Activated naive CD8-positive, alpha-beta T cell treated with anti-CD3 and anti-CD28 coated beads, Interleukin-2, amount 50 U/mL, for 24 hours (primary cell): ENCODE results near the gene SPATA3.

Experiments used
- ATAC-seq: fragments of 150-1000 bp; cut with Tn5 transposase; one replicate; pipeline ENCODE4 v1.10.0; 2021
- DNase-seq: peaks from one replicate; pipeline ENCODE4 v3.0.0; 2021
- H3K27ac Mint-ChIP-seq: one replicate; pipeline ENCODE4 v1.8.0; 2021; ENCODE audit warnings: mild to moderate bottlenecking, mixed read lengths
- H3K27me3 Mint-ChIP-seq: one replicate; pipeline ENCODE4 v1.8.0; 2021; ENCODE audit warnings: mixed read lengths
- H3K36me3 Mint-ChIP-seq: one replicate; pipeline ENCODE4 v1.8.0; 2021; ENCODE audit warnings: low read depth, mixed read lengths
- H3K4me1 Mint-ChIP-seq: one replicate; pipeline ENCODE4 v1.8.0; 2021; ENCODE audit warnings: mixed read lengths
- H3K4me3 Mint-ChIP-seq: one replicate; pipeline ENCODE4 v1.8.0; 2021; ENCODE audit warnings: mild to moderate bottlenecking, moderate library complexity, mixed read lengths
- H3K9me3 Mint-ChIP-seq: one replicate; pipeline ENCODE4 v1.8.0; 2021; ENCODE audit warnings: mixed read lengths

The SPATA3 gene

DNA sequence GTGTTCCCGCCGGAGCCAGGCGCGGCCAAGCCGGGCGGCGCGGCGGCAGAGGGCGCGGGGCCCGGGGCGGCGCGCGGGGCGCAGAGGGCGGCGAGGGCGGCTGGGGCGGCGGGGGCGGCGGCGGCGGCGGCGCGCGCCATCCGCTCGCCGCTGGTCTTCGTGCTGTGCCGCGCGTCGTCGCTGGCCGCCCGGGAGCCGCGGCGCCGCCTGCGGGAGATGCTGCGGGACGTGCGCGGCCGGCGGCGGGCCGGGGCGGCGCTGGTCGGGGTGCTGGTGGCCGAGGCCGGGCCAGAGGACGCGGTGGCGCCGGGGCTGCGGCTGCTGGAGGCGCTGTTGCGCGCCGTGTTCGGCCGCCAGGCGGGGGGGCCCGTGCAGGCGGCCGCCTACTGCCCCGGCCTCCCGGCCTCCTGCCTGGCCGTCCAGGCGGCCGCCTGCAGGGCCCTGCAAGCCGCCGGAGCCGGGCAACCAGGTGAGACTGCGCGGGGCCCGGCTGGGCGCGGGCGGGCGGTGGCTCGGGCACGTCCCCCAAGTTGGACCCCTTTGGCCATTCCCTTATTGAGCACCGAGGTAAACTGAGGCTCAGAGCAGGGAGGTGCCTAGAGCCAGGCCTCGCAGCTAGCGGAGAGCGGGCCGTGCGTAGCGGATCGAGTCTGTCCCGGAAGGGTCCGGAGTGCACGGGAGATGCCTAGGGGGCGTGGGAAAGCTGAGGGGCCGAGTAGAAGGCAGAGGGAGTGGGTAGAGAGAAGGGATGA lies 42.0 kb downstream of the SPATA3 start:
- Mint-ChIP-seq H3K27ac (no peak overlapping the region), H3K4me3 (peak overlapping the region; percentile 38), H3K36me3 (no peaks in the 10 kb centered on the region), H3K9me3 (no peaks in the 10 kb centered on the region), H3K4me1 (peaks cover 1% of the 10 kb centered on the region), H3K27me3 (peaks cover 66% of the 10 kb centered on the region)
- no peak for DNase-seq
- ATAC-seq, result no peak

DNA sequence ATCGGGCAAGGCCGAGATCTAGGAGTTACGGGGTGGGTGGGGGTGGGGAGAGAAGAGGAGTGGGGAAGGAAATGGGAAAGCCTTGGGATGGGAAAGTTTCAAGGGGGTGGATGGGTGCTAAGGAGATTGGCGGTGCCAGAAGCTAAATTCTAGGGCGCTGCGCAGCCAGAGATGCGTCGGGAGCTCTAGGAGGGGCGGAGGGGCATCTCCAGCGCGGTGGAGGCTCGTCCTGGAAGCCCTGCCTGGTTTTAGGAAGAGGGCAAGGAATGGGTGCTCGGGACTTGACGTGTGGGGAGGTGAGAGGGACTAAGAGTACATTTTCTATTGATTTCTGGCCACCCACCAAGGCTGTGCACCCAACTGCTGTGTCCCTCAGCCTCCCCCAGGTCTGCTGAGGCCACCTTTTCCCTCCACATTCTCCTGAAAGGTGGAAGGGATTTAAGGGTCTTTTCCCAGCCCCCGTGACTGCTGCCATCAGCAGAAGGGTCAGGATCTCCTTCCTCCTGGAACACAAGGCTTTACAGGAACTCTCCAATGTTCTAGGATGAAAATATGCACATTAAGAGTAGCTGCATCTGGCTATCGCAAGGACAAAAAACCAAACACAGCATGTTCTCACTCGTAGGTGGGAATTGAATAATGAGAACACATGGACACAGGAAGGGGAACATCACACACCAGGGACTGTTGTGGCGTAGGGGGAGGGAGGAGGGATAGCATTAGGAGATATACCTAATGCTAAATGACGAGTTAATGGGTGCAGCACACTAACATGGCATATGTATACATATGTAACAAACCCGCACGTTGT lies 42.8 kb downstream of the SPATA3 start:
- Mint-ChIP-seq H3K4me1 (peaks cover 1% of the 10 kb centered on the region), H3K36me3 (no peaks in the 10 kb centered on the region)

DNA sequence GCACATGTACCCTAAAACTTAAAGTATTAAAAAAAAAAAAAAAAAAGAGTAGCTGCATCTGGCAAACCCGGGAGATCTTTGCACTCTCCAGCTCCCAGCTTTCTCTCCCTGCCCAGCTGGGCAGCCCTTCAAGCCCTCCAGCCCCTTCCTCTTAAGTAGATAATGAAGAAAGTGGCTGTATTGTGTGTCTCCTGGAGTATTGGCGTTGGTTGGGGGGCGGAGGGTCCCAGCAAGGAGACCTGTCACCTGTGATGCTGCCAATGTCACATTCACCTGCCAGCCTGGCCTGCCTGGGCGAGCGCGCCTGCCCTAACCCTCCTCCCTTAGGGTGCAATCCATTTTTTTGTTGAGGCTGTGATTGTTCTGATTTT lies 43.4 kb downstream of the SPATA3 start:
- Mint-ChIP-seq H3K4me1 (peaks cover 1% of the 10 kb centered on the region), H3K36me3 (no peaks in the 10 kb centered on the region), H3K27me3 (peaks cover 54% of the 10 kb centered on the region), H3K9me3 (no peaks in the 10 kb centered on the region), H3K4me3 (no peak overlapping the region), H3K27ac (no peak overlapping the region)
- ATAC-seq, result no peak
- no peak for DNase-seq

More for the DNA sequence above, 42.8 kb downstream of the SPATA3 start:
- DNase-seq (no peak), ATAC-seq (no peak)
- Mint-ChIP-seq H3K9me3 (no peaks in the 10 kb centered on the region), H3K4me3 (peak overlapping the region; percentile 38), H3K27ac (no peak overlapping the region), H3K27me3 (peaks cover 60% of the 10 kb centered on the region)

DNA sequence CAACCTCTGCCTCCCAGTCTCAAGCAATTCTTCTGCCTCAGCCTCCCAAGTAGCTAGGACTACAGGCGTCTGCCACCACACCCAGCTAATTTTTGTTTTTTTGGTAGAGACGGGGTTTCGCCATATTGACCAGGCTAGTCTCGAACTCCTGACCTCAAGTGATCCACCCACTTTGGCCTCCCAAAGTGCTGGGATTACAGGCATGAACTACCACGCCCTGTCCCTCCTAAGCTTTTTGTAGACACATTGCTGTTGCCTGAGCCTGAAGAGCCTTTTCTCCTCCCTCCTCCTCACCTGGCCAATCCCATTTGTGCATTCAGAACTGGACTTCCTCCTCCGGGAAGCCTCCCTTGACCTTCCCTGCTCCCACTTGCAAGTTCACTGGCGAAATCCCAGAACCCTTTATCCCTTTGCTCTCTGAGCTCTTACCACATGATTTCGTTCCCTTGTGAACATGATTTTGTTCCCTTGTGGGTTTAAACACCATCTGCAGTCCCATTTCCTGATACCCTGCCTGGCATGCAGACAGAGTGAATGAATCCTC lies 44.0 kb downstream of the SPATA3 start:
- H3K9me3 Mint-ChIP-seq, result no peaks in the 10 kb centered on the region
- ATAC-seq, result no peak
- DNase-seq, result no peak
- H3K27me3 Mint-ChIP-seq, result peaks cover 51% of the 10 kb centered on the region
- no peak overlapping the region for H3K4me3 Mint-ChIP-seq
- peaks cover 1% of the 10 kb centered on the region for H3K4me1 Mint-ChIP-seq
- no peaks in the 10 kb centered on the region for H3K36me3 Mint-ChIP-seq
- peak overlapping the region; percentile 12 for H3K27ac Mint-ChIP-seq

DNA sequence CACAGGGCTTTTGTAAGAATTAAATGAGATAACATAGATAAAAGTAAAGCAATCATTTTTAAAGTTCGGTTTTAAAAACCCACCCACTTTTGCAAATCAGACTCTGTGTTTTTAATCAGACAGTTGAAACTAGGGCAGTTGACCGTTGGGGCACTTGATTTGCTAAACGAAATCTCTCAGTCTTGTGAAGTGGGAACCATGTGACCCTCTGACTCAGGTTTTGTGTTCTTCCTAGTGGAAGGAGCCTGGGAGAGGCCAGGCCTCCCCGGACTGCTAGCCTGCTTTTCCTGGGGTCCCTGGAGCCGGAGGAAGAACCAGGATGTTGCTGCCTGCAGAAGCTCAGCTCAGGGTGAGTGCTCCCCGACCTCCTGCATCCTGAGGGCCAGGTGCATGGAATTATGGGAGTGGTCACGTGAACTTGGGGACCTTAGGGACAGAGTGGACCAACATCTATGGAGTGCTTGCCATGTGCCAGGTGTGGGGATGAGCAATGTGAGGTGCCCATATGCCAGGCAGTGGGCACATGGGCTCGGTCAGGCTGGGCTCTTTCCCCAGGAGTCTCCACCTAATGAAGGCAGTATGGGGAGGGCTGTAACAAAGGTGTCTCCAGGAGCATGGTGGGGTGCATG lies 45.3 kb downstream of the SPATA3 start:
- H3K4me3 Mint-ChIP-seq, result no peak overlapping the region
- DNase-seq (no peak), ATAC-seq (no peak)
- peaks cover 46% of the 10 kb centered on the region for H3K27me3 Mint-ChIP-seq
- H3K4me1 Mint-ChIP-seq, result peaks cover 1% of the 10 kb centered on the region
- H3K27ac Mint-ChIP-seq, result no peak overlapping the region
- no peaks in the 10 kb centered on the region for H3K9me3 Mint-ChIP-seq
- no peaks in the 10 kb centered on the region for H3K36me3 Mint-ChIP-seq

DNA sequence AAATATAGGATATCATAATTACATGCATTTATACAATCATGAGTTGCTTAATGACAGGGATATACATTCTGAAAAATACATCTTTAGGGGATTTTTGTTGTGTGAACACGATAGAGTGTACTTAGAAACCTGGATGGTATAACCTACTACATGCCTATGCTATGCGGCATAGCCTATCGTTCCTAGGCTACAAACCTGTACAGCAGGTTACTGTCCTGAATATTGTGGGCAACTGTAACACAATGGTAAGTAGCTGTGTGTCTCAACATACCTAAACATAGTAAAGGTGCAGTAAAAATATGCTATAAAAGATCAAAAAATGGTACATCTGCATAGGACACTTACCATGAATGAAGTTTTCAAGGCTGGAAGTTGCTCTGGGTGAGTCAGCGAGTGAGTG lies 47.9 kb downstream of the SPATA3 start:
- H3K36me3 Mint-ChIP-seq, result no peaks in the 10 kb centered on the region
- no peak overlapping the region for H3K4me3 Mint-ChIP-seq
- H3K9me3 Mint-ChIP-seq, result no peaks in the 10 kb centered on the region
- DNase-seq, result no peak
- H3K27ac Mint-ChIP-seq, result no peak overlapping the region
- no peaks in the 10 kb centered on the region for H3K4me1 Mint-ChIP-seq
- ATAC-seq, result no peak
- H3K27me3 Mint-ChIP-seq, result peaks cover 38% of the 10 kb centered on the region

DNA sequence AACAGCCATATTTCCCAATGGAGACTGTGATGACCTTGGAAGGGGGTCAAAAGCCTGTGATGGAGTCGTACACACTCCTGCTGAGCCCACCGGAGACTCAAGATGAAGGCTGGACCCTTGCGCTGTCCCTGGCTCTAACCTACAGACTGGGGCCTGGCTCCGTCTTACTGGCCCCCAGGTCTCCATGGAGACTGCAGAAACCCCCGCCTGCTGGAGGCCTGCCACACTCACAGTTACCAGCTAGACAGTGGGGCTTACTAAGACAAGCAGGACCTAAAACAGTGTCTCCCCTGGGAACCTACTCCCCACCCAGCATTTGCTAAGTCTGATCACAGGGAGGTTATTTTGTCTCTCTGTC lies 51.0 kb downstream of the SPATA3 start:
- Mint-ChIP-seq H3K27ac (no peak overlapping the region), H3K36me3 (no peaks in the 10 kb centered on the region), H3K27me3 (peaks cover 14% of the 10 kb centered on the region), H3K4me1 (no peaks in the 10 kb centered on the region), H3K9me3 (no peaks in the 10 kb centered on the region), H3K4me3 (no peak overlapping the region)
- DNase-seq, result no peak
- no peak for ATAC-seq

DNA sequence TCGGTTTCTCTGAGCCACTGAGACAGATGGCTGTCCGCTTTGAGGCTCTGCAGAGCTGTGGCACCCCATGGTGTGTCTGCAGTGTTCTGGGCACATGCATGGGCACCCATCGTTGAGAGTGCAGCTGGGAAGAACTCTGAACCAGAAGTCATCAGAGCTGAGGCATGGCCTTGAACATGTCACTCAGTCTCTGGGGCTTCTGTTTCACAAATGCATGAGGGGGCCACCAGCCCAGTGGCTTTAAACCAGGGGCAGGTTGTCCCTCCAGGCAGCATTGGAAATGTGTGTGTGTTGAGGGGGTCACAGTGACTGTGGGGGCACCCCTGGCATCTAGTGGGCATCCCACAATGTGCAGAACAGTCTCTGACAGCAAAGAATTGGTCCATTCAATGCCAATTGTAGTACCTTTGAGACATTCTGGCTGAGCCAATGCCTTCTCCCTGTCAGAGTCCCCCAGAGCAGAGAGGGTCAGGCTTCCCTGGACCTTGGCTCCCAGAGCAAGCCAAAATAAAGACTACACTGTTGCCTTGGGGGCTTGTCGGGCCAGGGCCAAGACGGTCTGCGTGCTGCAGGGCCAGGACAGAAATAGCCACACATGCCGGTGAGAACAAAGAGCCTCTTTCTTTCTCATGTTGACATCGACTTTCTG lies 51.5 kb downstream of the SPATA3 start:
- no peaks in the 10 kb centered on the region for H3K9me3 Mint-ChIP-seq
- H3K4me3 Mint-ChIP-seq, result no peak overlapping the region
- peaks cover 3% of the 10 kb centered on the region for H3K4me1 Mint-ChIP-seq
- ATAC-seq (no peak), DNase-seq (no peak)
- peaks cover 16% of the 10 kb centered on the region for H3K27me3 Mint-ChIP-seq
- no peak overlapping the region for H3K27ac Mint-ChIP-seq
- no peaks in the 10 kb centered on the region for H3K36me3 Mint-ChIP-seq

DNA sequence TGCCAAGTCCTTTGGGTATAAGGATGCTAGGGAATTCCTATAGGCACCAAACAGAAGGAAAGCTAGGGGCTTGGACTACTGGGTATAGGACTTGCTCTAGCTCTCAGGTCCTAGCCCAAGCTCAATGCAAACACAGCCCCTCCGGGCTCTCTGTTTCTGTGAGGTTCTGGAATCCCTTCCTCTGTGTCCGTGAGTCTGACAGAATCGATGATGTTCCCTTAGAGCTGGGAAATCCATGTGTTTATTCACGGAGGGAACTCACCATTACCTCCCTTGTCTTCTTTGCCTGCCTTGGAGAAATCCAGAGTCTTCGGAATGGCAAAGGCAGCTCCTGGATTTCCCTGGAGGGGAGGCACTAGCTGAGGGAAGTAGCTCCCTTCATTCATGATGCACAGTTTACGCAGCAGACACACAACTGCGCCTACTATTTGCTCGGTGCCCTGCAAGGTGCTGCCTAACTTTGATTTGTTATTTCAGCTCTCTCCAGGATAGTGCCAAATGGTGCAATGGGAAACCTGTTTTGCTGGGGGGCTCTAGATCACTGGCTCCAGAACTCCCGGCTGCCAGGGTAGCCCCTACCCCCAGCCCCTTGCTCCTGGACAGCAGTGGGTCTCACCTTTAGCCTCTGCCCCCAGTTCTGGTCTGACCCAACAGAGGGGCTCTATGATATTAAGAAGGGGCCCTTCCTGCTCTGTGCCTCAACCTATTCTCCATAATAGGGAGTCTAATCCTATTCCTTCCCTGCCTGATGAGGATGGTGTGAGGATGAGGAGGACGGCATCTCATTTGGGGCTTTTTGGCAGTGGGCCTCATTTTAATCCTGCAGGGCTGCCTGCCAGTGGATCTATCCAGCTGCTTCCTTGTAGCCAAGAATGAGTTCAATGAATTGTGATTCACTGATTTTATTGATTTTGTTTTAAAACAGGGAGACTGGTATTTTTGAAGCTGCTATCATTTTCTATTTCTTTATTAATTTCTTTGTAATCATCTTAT lies 52.3 kb downstream of the SPATA3 start:
- Mint-ChIP-seq H3K4me3 (no peak overlapping the region), H3K4me1 (peaks cover 12% of the 10 kb centered on the region), H3K27me3 (peaks cover 16% of the 10 kb centered on the region), H3K27ac (no peak overlapping the region), H3K9me3 (no peaks in the 10 kb centered on the region), H3K36me3 (no peaks in the 10 kb centered on the region)
- DNase-seq (no peak), ATAC-seq (no peak)

DNA sequence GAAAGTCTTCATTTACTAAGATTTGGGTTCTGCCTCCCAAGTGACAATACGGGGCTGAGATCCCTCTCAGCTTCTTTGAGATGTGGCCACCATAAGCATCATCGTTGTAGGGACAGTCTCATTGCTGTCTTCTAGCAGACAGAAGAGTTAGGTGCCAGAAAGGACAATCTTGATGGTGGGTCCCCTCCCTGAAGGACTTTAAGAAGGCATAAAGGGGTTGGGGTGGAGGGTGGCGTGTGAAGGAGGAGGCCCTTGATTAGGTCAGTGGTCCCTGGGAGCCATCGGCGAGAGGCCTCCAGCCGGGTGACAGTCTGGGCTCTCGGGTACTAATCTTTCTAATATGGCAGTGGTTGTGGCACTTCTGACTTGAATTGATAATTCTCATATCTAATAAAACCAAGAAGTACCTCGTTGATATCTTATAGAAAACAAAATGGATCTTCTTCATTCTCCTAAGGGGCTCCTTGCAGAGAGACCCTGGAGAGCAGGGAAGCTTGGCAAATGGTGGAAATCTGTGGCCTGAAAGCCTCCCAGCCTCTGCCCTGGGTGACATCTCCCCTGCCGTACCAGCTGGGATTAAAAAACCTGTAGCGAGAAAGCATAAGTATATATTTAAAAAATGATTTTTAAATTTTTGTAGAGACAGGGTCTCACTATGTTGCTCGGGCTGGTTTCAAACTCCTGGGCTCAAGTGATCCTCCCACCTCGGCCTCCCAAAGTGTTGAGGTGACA lies 53.5 kb downstream of the SPATA3 start:
- Mint-ChIP-seq H3K36me3 (no peaks in the 10 kb centered on the region), H3K27ac (no peak overlapping the region), H3K27me3 (peaks cover 19% of the 10 kb centered on the region)

DNA sequence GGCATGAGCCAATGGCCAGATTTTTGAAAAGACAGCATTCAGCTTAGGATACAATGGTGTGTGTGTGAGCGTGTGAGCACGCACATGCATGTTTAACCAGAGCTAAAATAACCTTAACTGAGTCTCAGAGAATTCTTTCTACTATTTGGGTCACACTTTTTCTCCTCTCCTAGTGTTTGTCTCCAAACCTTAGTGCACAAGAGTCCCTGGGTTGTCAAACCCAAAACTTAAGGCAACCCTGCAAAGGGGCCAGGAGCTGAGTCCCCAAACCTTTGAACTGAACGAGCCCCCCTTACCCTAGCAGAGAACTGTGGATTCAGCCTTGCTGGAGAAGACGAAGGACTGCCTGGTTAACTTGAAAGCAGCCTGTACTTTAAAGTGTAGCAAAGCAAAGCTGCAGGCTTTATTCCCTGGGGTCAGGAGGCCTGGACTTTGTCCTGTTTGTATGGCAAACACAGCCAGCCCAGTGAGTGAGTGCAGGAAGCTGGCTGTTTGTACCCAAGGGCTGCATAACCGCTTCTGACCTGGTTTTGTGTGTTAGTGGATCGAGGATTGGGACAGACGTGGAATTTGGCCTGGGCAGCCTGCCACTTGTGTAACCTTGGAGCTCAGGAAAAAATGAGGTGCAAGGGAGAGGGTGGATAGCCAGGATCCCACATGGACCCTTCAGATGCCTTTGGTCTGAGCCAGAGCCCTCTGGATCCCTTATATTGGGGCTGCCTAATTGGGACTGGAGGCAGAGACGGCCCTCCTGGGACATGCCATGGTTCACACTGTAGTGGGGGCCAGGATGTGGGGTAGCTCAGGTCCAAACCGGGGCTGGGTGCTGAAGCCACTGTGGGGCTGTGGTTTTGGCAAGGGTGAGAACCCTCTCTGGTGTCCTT lies 54.3 kb downstream of the SPATA3 start:
- peaks cover 20% of the 10 kb centered on the region for H3K4me1 Mint-ChIP-seq
- H3K4me3 Mint-ChIP-seq, result no peak overlapping the region
- no peak overlapping the region for H3K27ac Mint-ChIP-seq
- H3K27me3 Mint-ChIP-seq, result peaks cover 19% of the 10 kb centered on the region
- no peaks in the 10 kb centered on the region for H3K36me3 Mint-ChIP-seq
- DNase-seq (no peak), ATAC-seq (no peak)
- no peaks in the 10 kb centered on the region for H3K9me3 Mint-ChIP-seq

More for the DNA sequence above, 53.5 kb downstream of the SPATA3 start:
- H3K4me1 Mint-ChIP-seq, result peaks cover 20% of the 10 kb centered on the region
- no peak for DNase-seq
- H3K9me3 Mint-ChIP-seq, result no peaks in the 10 kb centered on the region
- no peak for ATAC-seq
- H3K4me3 Mint-ChIP-seq, result no peak overlapping the region

DNA sequence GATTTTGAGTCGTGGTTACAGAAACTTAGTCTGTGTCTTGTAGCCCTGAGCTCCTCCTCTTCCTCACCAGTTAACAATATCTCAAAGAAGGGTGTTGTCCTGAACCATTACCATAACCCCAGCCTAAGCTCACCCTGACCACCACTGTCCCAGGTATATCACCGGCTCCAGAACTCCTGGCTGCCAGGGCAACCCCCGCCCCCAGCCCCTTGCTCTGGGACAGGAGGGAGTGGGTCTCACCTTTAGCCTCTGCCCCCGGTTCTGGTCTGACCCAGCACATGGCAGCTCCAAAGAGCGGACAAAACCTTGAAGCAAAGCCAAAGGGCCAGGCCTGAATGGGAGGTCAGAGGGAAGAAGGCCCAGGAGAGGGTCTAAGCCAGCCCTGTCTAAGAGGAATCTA lies 55.2 kb downstream of the SPATA3 start:
- H3K4me3 Mint-ChIP-seq, result no peak overlapping the region
- ATAC-seq (no peak), DNase-seq (no peak)
- peaks cover 23% of the 10 kb centered on the region for H3K4me1 Mint-ChIP-seq
- H3K36me3 Mint-ChIP-seq, result no peaks in the 10 kb centered on the region
- no peaks in the 10 kb centered on the region for H3K9me3 Mint-ChIP-seq
- no peak overlapping the region for H3K27ac Mint-ChIP-seq
- H3K27me3 Mint-ChIP-seq, result peaks cover 19% of the 10 kb centered on the region
